HEK293 (cell line): Measurements from ENCODE around the gene OR2S2.
A peak's percentile ranks its signal among the peaks of the same experiment; 100 is the strongest.

ENCODE experiments used
- HOXD13 ChIP-seq: sonication (generic); formaldehyde crosslinking; IDR thresholded peaks from 2 replicates; pipeline ENCODE4 v1.8.0; 2022; ENCODE audit warnings: missing genetic modification reagents, borderline replicate concordance
- SETDB1 ChIP-seq: IDR thresholded peaks from one replicate; pipeline ENCODE4 v1.6.1; 2017; ENCODE audit warnings: mild to moderate bottlenecking, low read length, moderate library complexity, mixed read lengths; ENCODE audit not compliant: insufficient read length
- ZBTB17 ChIP-seq: fragments of 450-650 bp; formaldehyde crosslinking; IDR thresholded peaks from 2 replicates; pipeline ENCODE4 v1.5.1; 2016; ENCODE audit warnings: missing biosample characterization, missing genetic modification characterization
- ZBTB48 ChIP-seq: fragments of 450-650 bp; formaldehyde crosslinking; IDR thresholded peaks from 2 replicates; pipeline ENCODE4 v1.5.1; 2016; ENCODE audit warnings: missing biosample characterization, missing genetic modification characterization
- ZBTB7A ChIP-seq: fragments of 450-650 bp; formaldehyde crosslinking; IDR thresholded peaks from 2 replicates; pipeline ENCODE4 v1.5.1; 2016; ENCODE audit warnings: low read depth, missing biosample characterization, missing genetic modification characterization
- ZNF133 ChIP-seq: fragments of 450-650 bp; formaldehyde crosslinking; IDR thresholded peaks from 2 replicates; pipeline ENCODE4 v1.5.1; 2016; ENCODE audit warnings: missing biosample characterization, missing genetic modification characterization
- ZNF239 ChIP-seq: fragments of 450-650 bp; formaldehyde crosslinking; IDR thresholded peaks from 2 replicates; pipeline ENCODE4 v1.5.1; 2016; ENCODE audit warnings: missing biosample characterization, missing genetic modification characterization
- ZNF768 ChIP-seq: fragments of 450-650 bp; formaldehyde crosslinking; IDR thresholded peaks from 2 replicates; pipeline ENCODE4 v1.5.1; 2018; ENCODE audit warnings: missing biosample characterization, mild to moderate bottlenecking, missing genetic modification characterization
- ZNF837 ChIP-seq: fragments of 450-650 bp; formaldehyde crosslinking; IDR thresholded peaks from 2 replicates; pipeline ENCODE4 v1.5.1; 2016; ENCODE audit warnings: missing biosample characterization, missing genetic modification characterization
- ZXDB ChIP-seq: fragments of 450-650 bp; formaldehyde crosslinking; IDR thresholded peaks from 2 replicates; pipeline ENCODE4 v1.5.1; 2016; ENCODE audit warnings: missing biosample characterization, missing genetic modification characterization
- TF ChIP-seq, protein P1 (sequence below): fragments of 450-650 bp; formaldehyde crosslinking; IDR thresholded peaks from 2 replicates; pipeline ENCODE4 v1.5.1; 2016; ENCODE audit warnings: missing biosample characterization, missing genetic modification characterization
- TF ChIP-seq, protein P2 (sequence below): fragments of 450-650 bp; formaldehyde crosslinking; IDR thresholded peaks from 2 replicates; pipeline ENCODE4 v1.5.1; 2016; ENCODE audit warnings: missing biosample characterization, missing genetic modification characterization, borderline replicate concordance
- TF ChIP-seq, protein P3 (sequence below): fragments of 450-650 bp; formaldehyde crosslinking; IDR thresholded peaks from 2 replicates; pipeline ENCODE4 v1.5.1; 2016; ENCODE audit warnings: missing biosample characterization, missing genetic modification characterization
- TF ChIP-seq, protein P4 (sequence below): fragments of 450-650 bp; formaldehyde crosslinking; IDR thresholded peaks from 2 replicates; pipeline ENCODE4 v1.5.1; 2017; ENCODE audit warnings: missing biosample characterization, missing genetic modification characterization
- TF ChIP-seq, protein P5 (sequence below): fragments of 450-650 bp; formaldehyde crosslinking; IDR thresholded peaks from 2 replicates; pipeline ENCODE4 v1.5.1; 2016; ENCODE audit warnings: missing biosample characterization, missing genetic modification characterization

OR2S2 gene

DNA sequence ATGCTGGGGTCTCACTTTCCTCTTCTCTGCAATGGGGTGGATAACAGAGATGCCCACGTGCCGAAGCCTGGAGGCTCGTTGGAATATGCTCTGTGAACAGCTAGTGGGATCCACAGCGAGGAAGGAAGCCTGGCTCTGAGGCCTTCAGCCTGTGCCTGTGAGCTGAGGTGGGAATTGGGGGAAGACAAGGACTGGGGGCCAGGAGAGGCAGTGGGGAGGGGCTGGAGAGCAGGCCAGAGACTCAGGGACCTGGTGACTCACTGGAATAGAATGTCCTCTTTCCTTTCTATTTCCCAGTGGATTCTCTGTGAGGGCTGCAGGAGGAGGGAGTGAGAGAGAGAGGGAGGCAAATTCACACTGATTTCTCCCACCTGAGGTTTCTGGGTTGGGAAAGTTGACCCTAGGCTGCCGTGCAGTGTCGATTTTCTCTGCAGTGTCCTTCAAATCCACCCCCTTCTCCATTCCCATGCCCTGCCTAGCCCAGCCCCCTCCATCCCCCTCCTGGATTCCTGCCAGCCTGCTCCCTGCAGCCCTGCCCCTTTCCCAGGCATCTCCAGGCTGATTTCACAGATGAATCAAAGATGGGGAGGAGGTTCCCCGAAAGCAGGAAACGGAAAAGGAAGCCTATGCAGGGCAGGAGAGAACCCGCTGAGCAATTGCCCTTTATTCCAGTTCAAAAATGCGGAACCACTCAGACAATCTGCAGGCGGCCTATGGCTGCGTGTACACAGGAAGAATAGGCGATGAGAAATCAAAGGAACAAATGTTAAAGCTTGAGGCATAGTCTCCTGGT, 50.0 kb downstream of the OR2S2 start (continued):
- TF ChIP-seq, protein P1, sequence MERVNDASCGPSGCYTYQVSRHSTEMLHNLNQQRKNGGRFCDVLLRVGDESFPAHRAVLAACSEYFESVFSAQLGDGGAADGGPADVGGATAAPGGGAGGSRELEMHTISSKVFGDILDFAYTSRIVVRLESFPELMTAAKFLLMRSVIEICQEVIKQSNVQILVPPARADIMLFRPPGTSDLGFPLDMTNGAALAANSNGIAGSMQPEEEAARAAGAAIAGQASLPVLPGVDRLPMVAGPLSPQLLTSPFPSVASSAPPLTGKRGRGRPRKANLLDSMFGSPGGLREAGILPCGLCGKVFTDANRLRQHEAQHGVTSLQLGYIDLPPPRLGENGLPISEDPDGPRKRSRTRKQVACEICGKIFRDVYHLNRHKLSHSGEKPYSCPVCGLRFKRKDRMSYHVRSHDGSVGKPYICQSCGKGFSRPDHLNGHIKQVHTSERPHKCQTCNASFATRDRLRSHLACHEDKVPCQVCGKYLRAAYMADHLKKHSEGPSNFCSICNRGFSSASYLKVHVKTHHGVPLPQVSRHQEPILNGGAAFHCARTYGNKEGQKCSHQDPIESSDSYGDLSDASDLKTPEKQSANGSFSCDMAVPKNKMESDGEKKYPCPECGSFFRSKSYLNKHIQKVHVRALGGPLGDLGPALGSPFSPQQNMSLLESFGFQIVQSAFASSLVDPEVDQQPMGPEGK (tag by site-specific recombination): peak; percentile 79
- TF ChIP-seq ZBTB48 (tag by site-specific recombination) (peak; percentile 73), ZNF133 (tag by site-specific recombination) (no peak), ZNF239 (tag by site-specific recombination) (no peak), HOXD13 (CRISPR knock-in tag) (no peak), ZBTB17 (peak; percentile 46; the same call in 1 of the 2 replicates), ZNF837 (tag by site-specific recombination) (no peak), SETDB1 (no peak), ZNF768 (tag by site-specific recombination) (no peak), ZBTB7A (tag by site-specific recombination) (no peak), ZXDB (no peak)
- TF ChIP-seq, protein P2, sequence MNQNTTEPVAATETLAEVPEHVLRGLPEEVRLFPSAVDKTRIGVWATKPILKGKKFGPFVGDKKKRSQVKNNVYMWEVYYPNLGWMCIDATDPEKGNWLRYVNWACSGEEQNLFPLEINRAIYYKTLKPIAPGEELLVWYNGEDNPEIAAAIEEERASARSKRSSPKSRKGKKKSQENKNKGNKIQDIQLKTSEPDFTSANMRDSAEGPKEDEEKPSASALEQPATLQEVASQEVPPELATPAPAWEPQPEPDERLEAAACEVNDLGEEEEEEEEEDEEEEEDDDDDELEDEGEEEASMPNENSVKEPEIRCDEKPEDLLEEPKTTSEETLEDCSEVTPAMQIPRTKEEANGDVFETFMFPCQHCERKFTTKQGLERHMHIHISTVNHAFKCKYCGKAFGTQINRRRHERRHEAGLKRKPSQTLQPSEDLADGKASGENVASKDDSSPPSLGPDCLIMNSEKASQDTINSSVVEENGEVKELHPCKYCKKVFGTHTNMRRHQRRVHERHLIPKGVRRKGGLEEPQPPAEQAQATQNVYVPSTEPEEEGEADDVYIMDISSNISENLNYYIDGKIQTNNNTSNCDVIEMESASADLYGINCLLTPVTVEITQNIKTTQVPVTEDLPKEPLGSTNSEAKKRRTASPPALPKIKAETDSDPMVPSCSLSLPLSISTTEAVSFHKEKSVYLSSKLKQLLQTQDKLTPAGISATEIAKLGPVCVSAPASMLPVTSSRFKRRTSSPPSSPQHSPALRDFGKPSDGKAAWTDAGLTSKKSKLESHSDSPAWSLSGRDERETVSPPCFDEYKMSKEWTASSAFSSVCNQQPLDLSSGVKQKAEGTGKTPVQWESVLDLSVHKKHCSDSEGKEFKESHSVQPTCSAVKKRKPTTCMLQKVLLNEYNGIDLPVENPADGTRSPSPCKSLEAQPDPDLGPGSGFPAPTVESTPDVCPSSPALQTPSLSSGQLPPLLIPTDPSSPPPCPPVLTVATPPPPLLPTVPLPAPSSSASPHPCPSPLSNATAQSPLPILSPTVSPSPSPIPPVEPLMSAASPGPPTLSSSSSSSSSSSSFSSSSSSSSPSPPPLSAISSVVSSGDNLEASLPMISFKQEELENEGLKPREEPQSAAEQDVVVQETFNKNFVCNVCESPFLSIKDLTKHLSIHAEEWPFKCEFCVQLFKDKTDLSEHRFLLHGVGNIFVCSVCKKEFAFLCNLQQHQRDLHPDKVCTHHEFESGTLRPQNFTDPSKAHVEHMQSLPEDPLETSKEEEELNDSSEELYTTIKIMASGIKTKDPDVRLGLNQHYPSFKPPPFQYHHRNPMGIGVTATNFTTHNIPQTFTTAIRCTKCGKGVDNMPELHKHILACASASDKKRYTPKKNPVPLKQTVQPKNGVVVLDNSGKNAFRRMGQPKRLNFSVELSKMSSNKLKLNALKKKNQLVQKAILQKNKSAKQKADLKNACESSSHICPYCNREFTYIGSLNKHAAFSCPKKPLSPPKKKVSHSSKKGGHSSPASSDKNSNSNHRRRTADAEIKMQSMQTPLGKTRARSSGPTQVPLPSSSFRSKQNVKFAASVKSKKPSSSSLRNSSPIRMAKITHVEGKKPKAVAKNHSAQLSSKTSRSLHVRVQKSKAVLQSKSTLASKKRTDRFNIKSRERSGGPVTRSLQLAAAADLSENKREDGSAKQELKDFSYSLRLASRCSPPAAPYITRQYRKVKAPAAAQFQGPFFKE (tag by site-specific recombination): no peak
- TF ChIP-seq, protein P3, sequence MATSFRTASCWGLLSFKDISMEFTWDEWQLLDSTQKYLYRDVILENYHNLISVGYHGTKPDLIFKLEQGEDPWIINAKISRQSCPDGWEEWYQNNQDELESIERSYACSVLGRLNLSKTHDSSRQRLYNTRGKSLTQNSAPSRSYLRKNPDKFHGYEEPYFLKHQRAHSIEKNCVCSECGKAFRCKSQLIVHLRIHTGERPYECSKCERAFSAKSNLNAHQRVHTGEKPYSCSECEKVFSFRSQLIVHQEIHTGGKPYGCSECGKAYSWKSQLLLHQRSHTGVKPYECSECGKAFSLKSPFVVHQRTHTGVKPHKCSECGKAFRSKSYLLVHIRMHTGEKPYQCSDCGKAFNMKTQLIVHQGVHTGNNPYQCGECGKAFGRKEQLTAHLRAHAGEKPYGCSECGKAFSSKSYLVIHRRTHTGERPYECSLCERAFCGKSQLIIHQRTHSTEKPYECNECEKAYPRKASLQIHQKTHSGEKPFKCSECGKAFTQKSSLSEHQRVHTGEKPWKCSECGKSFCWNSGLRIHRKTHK (tag by site-specific recombination): no peak
- TF ChIP-seq, protein P4, sequence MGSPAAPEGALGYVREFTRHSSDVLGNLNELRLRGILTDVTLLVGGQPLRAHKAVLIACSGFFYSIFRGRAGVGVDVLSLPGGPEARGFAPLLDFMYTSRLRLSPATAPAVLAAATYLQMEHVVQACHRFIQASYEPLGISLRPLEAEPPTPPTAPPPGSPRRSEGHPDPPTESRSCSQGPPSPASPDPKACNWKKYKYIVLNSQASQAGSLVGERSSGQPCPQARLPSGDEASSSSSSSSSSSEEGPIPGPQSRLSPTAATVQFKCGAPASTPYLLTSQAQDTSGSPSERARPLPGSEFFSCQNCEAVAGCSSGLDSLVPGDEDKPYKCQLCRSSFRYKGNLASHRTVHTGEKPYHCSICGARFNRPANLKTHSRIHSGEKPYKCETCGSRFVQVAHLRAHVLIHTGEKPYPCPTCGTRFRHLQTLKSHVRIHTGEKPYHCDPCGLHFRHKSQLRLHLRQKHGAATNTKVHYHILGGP (tag by site-specific recombination): no peak
- TF ChIP-seq, protein P5, sequence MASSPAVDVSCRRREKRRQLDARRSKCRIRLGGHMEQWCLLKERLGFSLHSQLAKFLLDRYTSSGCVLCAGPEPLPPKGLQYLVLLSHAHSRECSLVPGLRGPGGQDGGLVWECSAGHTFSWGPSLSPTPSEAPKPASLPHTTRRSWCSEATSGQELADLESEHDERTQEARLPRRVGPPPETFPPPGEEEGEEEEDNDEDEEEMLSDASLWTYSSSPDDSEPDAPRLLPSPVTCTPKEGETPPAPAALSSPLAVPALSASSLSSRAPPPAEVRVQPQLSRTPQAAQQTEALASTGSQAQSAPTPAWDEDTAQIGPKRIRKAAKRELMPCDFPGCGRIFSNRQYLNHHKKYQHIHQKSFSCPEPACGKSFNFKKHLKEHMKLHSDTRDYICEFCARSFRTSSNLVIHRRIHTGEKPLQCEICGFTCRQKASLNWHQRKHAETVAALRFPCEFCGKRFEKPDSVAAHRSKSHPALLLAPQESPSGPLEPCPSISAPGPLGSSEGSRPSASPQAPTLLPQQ (tag by site-specific recombination): no peak
